GM18517 (cell line): Measurements from ENCODE around the gene DNAL4.

Experiments used
- ATAC-seq: cut with Tn5 transposase; IDR thresholded peaks from one replicate; pipeline ENCODE4 v1.9.1; 2021; ENCODE audit warnings: mild to moderate bottlenecking, moderate library complexity; ENCODE audit not compliant: unreplicated experiment

The DNAL4 gene

GRCh38 chr22:38760477-38761201 is 33.3 kb downstream of the DNAL4 start:
- no peak for ATAC-seq

- ATAC-seq, result no peak
These were observed 34.9 kb downstream of the DNAL4 start for GRCh38 chr22:38759005-38759404.

GRCh38 chr22:38758276-38758945 is 35.5 kb downstream of the DNAL4 start:
- ATAC-seq, result no peak

- ATAC-seq, result no peak
These were observed 36.5 kb downstream of the DNAL4 start for GRCh38 chr22:38757464-38757757.

GRCh38 chr22:38756711-38757463 is 37.1 kb downstream of the DNAL4 start:
- ATAC-seq, result no peak

- peak; percentile 42 for ATAC-seq
These were observed 37.9 kb downstream of the DNAL4 start, which contains the start of gene SUN2 for GRCh38 chr22:38755911-38756532. Gene SUN2 (minus strand): TSS chr22:38755998. CDS start chr22:38752628, 3,370 bp downstream.

GRCh38 chr22:38755155-38755910 is 38.6 kb downstream of the DNAL4 start:
- ATAC-seq, result peak; percentile 20

- no peak for ATAC-seq
These were observed 39.2 kb downstream of the DNAL4 start for GRCh38 chr22:38754751-38755154.

- ATAC-seq, result no peak
These were observed 39.8 kb downstream of the DNAL4 start for GRCh38 chr22:38753948-38754750.

GRCh38 chr22:38751422-38752346 is 42.3 kb downstream of the DNAL4 start:
- no peak for ATAC-seq

- ATAC-seq, result no peak
These were observed 42.9 kb downstream of the DNAL4 start for GRCh38 chr22:38751066-38751421.

- ATAC-seq, result no peak
These were observed 43.3 kb downstream of the DNAL4 start for GRCh38 chr22:38750638-38751037.

GRCh38 chr22:38750104-38750503 is 43.8 kb downstream of the DNAL4 start:
- no peak for ATAC-seq

- no peak for ATAC-seq
These were observed 45.3 kb downstream of the DNAL4 start for GRCh38 chr22:38748487-38749136.

GRCh38 chr22:38745676-38746460 is 48.1 kb downstream of the DNAL4 start:
- no peak for ATAC-seq

GRCh38 chr22:38744981-38745380 is 49.0 kb downstream of the DNAL4 start:
- no peak for ATAC-seq

- ATAC-seq, result no peak
These were observed 51.6 kb downstream of the DNAL4 start for GRCh38 chr22:38742176-38742942.
